PC-3 (cell line): ENCODE measurements around the gene TCERG1L. TPM values are rescaled to one million over a fixed set of nuclear protein-coding genes. Genes with fewer than 3 reads are reported as not detected.

Source experiments
- ATAC-seq: fragments of 200-7000 bp; cut with Tn5 transposase; 2 replicates; pipeline ENCODE4 v1.9.1; 2020; ENCODE audit warnings: mild to moderate bottlenecking, moderate library complexity
- BruUV-seq: library from RNA; stranded (reverse); fragments of 400-500 nt; replicated peaks from 2 replicates; lab custom pipeline; 2021; lab: Mats Ljungman, UMichigan
- CTCF ChIA-PET: fragments of 300-600 bp; sonication (Branson Sonifier 250); formaldehyde crosslinking; loops from one replicate; lab custom pipeline; 2022; ENCODE audit warnings: antibody characterized with exemption; lab: Charles Lee
- POLR2A ChIA-PET: fragments of 300-600 bp; sonication (Branson Sonifier 250); formaldehyde crosslinking; loops from one replicate; lab custom pipeline; 2022; ENCODE audit warnings: antibody characterized with exemption; ENCODE audit not compliant: unreplicated experiment; lab: Charles Lee
- DNase-seq: peaks from one replicate; pipeline ENCODE4 v3.0.0-alpha.2; 2015
- H2AFZ ChIP-seq: fragments of 300-600 bp; sonication (generic); 2 replicates; pipeline ENCODE4 v1.6.0; 2016; ENCODE audit warnings: antibody characterized with exemption, low read length
- H3F3A ChIP-seq: fragments of 300-600 bp; sonication (generic); one replicate; pipeline ENCODE4 v1.6.0; 2017; ENCODE audit warnings: antibody characterized with exemption, low read length, control low read depth, mild to moderate bottlenecking; ENCODE audit not compliant: unreplicated experiment
- H3K27ac ChIP-seq: fragments of 300-600 bp; sonication (generic); 2 replicates; pipeline ENCODE4 v1.5.1; 2016; ENCODE audit warnings: mild to moderate bottlenecking, low read length
- H3K27me3 ChIP-seq: fragments of 300-600 bp; sonication (generic); 2 replicates; pipeline ENCODE4 v1.6.1; 2016; ENCODE audit warnings: low read length, mixed read lengths
- H3K36me3 ChIP-seq: fragments of 300-600 bp; sonication (generic); 2 replicates; pipeline ENCODE4 v1.6.1; 2016; ENCODE audit warnings: low read depth, mixed run types, low read length, mixed read lengths
- H3K4me1 ChIP-seq: fragments of 300-600 bp; sonication (generic); 2 replicates; pipeline ENCODE4 v1.5.1; 2016; ENCODE audit warnings: low read length; ENCODE audit not compliant: insufficient read depth
- H3K4me2 ChIP-seq: fragments of 300-600 bp; sonication (generic); 2 replicates; pipeline ENCODE4 v1.6.0; 2016; ENCODE audit warnings: low read length
- H3K4me3 ChIP-seq: fragments of 300-600 bp; sonication (generic); 2 replicates; pipeline ENCODE4 v1.5.1; 2016; ENCODE audit warnings: mild to moderate bottlenecking, low read length, mixed read lengths
- H3K79me2 ChIP-seq: fragments of 300-600 bp; sonication (generic); 2 replicates; pipeline ENCODE4 v1.6.1; 2017; ENCODE audit warnings: low read length, mixed read lengths
- H3K9ac ChIP-seq: fragments of 300-600 bp; sonication (generic); 2 replicates; pipeline ENCODE4 v1.6.0; 2016; ENCODE audit warnings: mild to moderate bottlenecking, low read length
- H3K9me2 ChIP-seq: fragments of 300-600 bp; sonication (generic); replicated peaks from 2 replicates; pipeline ENCODE4 v1.6.1; 2016; ENCODE audit warnings: mixed run types, low read length, mixed read lengths
- H3K9me3 ChIP-seq: fragments of 300-600 bp; sonication (generic); 2 replicates; pipeline ENCODE4 v1.6.1; 2016; ENCODE audit warnings: low read length, mixed read lengths
- H4K20me1 ChIP-seq: fragments of 300-600 bp; sonication (generic); 2 replicates; pipeline ENCODE4 v1.6.1; 2016; ENCODE audit warnings: low read length, mixed read lengths
- CTCF ChIP-seq: fragments of 300-600 bp; sonication (generic); conservative IDR thresholded peaks from 2 replicates; pipeline ENCODE4 v1.5.1; 2017; ENCODE audit warnings: antibody characterized with exemption, low read depth, mild to moderate bottlenecking, low read length
- EZH2 ChIP-seq: fragments of 300-600 bp; sonication (generic); IDR thresholded peaks from one replicate; pipeline ENCODE4 v1.6.1; 2017; ENCODE audit warnings: antibody characterized with exemption, mild to moderate bottlenecking, low read length; ENCODE audit not compliant: unreplicated experiment
- EZH2phosphoT487 ChIP-seq: fragments of 300-600 bp; sonication (generic); IDR thresholded peaks from 2 replicates; pipeline ENCODE4 v1.6.1; 2018; ENCODE audit warnings: mild to moderate bottlenecking, antibody characterized with exemption, low read length, borderline replicate concordance
- intact Hi-C: fragments of 100-400 bp; cut with micrococcal nuclease; formaldehyde crosslinking; loops from 2 replicates; pipeline ENCODE4 v1.9.0; 2023
- total RNA-seq: library from RNA; depleted of rRNA; stranded (reverse); fragments of >200 nt; gene quantifications from 2 replicates; pipeline ENCODE4 v1.2.3, GENCODE V29; 2014

TCERG1L gene
- total RNA-seq, 1 experiment from 2014 or later = not detected

- ATAC-seq = no peak
- TF ChIP-seq EZH2phosphoT487 (no peak), CTCF (no peak), EZH2 (no peak)
- H3K27ac ChIP-seq = no peak overlapping the region
- no peaks in the 10 kb centered on the region for H3K9me2 ChIP-seq
- H4K20me1 ChIP-seq = no peaks in the 10 kb centered on the region
- no peaks in the 10 kb centered on the region for H3K79me2 ChIP-seq
- H3K27me3 ChIP-seq = no peaks in the 10 kb centered on the region
- H3K4me3 ChIP-seq = no peak overlapping the region
- H3F3A ChIP-seq = no peaks in the 10 kb centered on the region
- DNase-seq = no peak
- ChIA-PET CTCF (no interaction called here), POLR2A (no interaction called here)
- no peaks in the 10 kb centered on the region for H3K4me1 ChIP-seq
- no peak overlapping the region for H3K9ac ChIP-seq
- BruUV-seq = no TSS peak
- H3K4me2 ChIP-seq = no peak overlapping the region
- no peaks in the 10 kb centered on the region for H3K9me3 ChIP-seq
- no peaks in the 10 kb centered on the region for H3K36me3 ChIP-seq
- no peak overlapping the region for H2AFZ ChIP-seq
- intact Hi-C loops = no loop called here
Measured at GRCh38 chr10:131207176-131207575, 104.3 kb downstream of the TCERG1L start.

GRCh38 chr10:131206111-131206995 lies 105.2 kb downstream of the TCERG1L start:
- Histone ChIP-seq H4K20me1 (no peaks in the 10 kb centered on the region), H3K9me3 (no peaks in the 10 kb centered on the region), H3K4me1 (no peaks in the 10 kb centered on the region), H3K9me2 (no peaks in the 10 kb centered on the region), H3K36me3 (no peaks in the 10 kb centered on the region), H3K27me3 (no peaks in the 10 kb centered on the region), H2AFZ (no peak overlapping the region), H3K79me2 (no peaks in the 10 kb centered on the region), H3F3A (no peaks in the 10 kb centered on the region), H3K4me2 (no peak overlapping the region), H3K4me3 (no peak overlapping the region), H3K27ac (no peak overlapping the region), H3K9ac (no peak overlapping the region)
- TF ChIP-seq EZH2phosphoT487 (no peak), CTCF (no peak), EZH2 (no peak)
- intact Hi-C loops = no loop called here
- ATAC-seq (no peak), DNase-seq (no peak)
- BruUV-seq = no TSS peak
- ChIA-PET POLR2A (no interaction called here), CTCF (no interaction called here)

- ATAC-seq = no peak
- Histone ChIP-seq H3K4me3 (no peak overlapping the region), H3F3A (no peaks in the 10 kb centered on the region), H3K9me2 (no peaks in the 10 kb centered on the region), H3K4me2 (no peak overlapping the region), H3K79me2 (no peaks in the 10 kb centered on the region), H3K27ac (no peak overlapping the region), H2AFZ (no peak overlapping the region), H3K9ac (no peak overlapping the region), H4K20me1 (no peaks in the 10 kb centered on the region), H3K36me3 (no peaks in the 10 kb centered on the region), H3K9me3 (no peaks in the 10 kb centered on the region), H3K27me3 (no peaks in the 10 kb centered on the region), H3K4me1 (no peaks in the 10 kb centered on the region)
- ChIA-PET CTCF (no interaction called here), POLR2A (no interaction called here)
- intact Hi-C loops = no loop called here
- DNase-seq = no peak
- TF ChIP-seq EZH2 (no peak), EZH2phosphoT487 (no peak), CTCF (no peak)
- no TSS peak for BruUV-seq
Measured at GRCh38 chr10:131205556-131205955, 106.0 kb downstream of the TCERG1L start.
